ENCODE measurements around the gene TBC1D1.

DNA sequence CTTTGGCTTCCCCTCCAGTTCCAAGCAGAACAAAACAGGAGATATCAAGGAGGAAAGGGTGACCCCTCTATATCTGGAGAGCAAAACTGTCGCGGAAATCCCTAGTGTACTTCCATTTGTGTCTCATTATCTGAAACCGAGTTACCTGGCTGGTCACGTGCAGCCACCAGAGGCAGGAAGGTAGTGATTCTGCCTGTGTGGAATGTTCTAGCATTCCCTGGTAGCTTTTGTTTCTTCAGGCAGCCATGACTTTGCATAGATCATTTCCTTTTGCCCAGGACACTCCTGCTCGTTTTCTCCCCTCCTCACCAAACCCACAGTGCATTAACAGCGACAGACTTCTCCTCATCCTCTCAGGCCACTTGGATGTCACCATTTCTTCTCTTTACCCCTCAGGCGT, 177.2 kb downstream of the TBC1D1 start:
- TF ChIP-seq, protein P1, sequence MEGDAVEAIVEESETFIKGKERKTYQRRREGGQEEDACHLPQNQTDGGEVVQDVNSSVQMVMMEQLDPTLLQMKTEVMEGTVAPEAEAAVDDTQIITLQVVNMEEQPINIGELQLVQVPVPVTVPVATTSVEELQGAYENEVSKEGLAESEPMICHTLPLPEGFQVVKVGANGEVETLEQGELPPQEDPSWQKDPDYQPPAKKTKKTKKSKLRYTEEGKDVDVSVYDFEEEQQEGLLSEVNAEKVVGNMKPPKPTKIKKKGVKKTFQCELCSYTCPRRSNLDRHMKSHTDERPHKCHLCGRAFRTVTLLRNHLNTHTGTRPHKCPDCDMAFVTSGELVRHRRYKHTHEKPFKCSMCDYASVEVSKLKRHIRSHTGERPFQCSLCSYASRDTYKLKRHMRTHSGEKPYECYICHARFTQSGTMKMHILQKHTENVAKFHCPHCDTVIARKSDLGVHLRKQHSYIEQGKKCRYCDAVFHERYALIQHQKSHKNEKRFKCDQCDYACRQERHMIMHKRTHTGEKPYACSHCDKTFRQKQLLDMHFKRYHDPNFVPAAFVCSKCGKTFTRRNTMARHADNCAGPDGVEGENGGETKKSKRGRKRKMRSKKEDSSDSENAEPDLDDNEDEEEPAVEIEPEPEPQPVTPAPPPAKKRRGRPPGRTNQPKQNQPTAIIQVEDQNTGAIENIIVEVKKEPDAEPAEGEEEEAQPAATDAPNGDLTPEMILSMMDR (IDR thresholded peaks at IDR 0.05) = no peak
- TF ChIP-seq POLR2AphosphoS5 (IDR thresholded peaks at IDR 0.05; ENCODE audit: low read depth, low read length) = no peak
- TF ChIP-seq, protein P2, sequence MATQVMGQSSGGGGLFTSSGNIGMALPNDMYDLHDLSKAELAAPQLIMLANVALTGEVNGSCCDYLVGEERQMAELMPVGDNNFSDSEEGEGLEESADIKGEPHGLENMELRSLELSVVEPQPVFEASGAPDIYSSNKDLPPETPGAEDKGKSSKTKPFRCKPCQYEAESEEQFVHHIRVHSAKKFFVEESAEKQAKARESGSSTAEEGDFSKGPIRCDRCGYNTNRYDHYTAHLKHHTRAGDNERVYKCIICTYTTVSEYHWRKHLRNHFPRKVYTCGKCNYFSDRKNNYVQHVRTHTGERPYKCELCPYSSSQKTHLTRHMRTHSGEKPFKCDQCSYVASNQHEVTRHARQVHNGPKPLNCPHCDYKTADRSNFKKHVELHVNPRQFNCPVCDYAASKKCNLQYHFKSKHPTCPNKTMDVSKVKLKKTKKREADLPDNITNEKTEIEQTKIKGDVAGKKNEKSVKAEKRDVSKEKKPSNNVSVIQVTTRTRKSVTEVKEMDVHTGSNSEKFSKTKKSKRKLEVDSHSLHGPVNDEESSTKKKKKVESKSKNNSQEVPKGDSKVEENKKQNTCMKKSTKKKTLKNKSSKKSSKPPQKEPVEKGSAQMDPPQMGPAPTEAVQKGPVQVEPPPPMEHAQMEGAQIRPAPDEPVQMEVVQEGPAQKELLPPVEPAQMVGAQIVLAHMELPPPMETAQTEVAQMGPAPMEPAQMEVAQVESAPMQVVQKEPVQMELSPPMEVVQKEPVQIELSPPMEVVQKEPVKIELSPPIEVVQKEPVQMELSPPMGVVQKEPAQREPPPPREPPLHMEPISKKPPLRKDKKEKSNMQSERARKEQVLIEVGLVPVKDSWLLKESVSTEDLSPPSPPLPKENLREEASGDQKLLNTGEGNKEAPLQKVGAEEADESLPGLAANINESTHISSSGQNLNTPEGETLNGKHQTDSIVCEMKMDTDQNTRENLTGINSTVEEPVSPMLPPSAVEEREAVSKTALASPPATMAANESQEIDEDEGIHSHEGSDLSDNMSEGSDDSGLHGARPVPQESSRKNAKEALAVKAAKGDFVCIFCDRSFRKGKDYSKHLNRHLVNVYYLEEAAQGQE (IDR thresholded peaks at IDR 0.05; ENCODE audit: insufficient read depth in 1 of 2, low read depth in 2 of 2, low read length in 1 of 2) = no peak
